ENCODE results near the gene UGGT1. TPM values are rescaled to one million over a fixed set of nuclear protein-coding genes. Genes with fewer than 3 reads are reported as not detected.

The UGGT1 gene
- total and polyA plus RNA-seq, 9 of the 15 experiments (the other 6 are each of a cell fraction or from before 2014, with no cell fraction given): 5.1 to 56.4 (median 37.9) TPM

DNA sequence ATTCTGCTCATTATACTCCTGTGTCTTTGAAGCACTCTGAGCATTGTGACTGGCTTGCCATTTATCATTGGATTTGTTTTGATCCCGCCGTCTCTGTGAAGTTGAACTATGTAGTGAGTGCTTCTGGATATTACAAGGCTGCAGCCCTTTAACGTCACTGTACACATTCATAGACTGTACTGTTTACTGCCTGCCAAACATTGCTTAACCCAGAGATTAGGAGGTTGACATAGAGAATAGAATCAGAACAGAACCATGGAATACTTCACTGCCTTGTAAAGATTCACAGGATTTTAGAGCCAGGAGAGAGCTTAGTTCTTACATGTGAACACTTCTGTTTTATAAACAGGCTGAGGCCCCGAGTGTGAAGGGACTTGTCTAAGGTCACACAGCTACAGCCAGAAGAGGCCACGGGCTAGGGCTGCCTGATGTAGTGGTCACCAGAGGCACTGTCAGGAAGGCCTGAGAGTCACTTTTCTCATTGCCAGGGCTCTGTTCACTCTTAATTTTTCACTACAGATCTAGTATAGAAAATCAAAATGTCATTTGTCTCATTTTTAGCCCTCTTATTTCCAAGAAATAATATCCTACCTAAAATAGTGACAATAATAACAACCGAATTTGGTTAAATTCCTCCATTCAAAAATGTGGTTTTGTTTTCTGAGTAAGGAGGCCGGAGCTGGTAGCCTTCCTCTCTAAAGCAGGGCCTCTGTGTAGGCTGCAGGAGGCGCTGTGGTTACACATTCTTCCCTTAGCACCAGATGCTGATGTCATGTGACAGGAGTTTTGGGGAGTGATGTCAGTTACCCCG, 87.9 kb downstream of the UGGT1 start (continued):
- TF ChIP-seq, protein P1, sequence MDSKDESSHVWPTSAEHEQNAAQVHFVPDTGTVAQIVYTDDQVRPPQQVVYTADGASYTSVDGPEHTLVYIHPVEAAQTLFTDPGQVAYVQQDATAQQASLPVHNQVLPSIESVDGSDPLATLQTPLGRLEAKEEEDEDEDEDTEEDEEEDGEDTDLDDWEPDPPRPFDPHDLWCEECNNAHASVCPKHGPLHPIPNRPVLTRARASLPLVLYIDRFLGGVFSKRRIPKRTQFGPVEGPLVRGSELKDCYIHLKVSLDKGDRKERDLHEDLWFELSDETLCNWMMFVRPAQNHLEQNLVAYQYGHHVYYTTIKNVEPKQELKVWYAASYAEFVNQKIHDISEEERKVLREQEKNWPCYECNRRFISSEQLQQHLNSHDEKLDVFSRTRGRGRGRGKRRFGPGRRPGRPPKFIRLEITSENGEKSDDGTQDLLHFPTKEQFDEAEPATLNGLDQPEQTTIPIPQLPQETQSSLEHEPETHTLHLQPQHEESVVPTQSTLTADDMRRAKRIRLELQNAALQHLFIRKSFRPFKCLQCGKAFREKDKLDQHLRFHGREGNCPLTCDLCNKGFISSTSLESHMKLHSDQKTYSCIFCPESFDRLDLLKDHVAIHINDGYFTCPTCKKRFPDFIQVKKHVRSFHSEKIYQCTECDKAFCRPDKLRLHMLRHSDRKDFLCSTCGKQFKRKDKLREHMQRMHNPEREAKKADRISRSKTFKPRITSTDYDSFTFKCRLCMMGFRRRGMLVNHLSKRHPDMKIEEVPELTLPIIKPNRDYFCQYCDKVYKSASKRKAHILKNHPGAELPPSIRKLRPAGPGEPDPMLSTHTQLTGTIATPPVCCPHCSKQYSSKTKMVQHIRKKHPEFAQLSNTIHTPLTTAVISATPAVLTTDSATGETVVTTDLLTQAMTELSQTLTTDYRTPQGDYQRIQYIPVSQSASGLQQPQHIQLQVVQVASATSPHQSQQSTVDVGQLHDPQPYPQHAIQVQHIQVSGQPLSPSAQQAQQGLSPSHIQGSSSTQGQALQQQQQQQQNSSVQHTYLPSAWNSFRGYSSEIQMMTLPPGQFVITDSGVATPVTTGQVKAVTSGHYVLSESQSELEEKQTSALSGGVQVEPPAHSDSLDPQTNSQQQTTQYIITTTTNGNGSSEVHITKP (IDR thresholded peaks at IDR 0.05; ENCODE audit: partially characterized antibody): no peak
- TF ChIP-seq TGIF2 (CRISPR knock-in tag; IDR thresholded peaks at IDR 0.05): no peak
- TF ChIP-seq TAL1 (IDR thresholded peaks at IDR 0.05): no peak
- TF ChIP-seq, protein P2, sequence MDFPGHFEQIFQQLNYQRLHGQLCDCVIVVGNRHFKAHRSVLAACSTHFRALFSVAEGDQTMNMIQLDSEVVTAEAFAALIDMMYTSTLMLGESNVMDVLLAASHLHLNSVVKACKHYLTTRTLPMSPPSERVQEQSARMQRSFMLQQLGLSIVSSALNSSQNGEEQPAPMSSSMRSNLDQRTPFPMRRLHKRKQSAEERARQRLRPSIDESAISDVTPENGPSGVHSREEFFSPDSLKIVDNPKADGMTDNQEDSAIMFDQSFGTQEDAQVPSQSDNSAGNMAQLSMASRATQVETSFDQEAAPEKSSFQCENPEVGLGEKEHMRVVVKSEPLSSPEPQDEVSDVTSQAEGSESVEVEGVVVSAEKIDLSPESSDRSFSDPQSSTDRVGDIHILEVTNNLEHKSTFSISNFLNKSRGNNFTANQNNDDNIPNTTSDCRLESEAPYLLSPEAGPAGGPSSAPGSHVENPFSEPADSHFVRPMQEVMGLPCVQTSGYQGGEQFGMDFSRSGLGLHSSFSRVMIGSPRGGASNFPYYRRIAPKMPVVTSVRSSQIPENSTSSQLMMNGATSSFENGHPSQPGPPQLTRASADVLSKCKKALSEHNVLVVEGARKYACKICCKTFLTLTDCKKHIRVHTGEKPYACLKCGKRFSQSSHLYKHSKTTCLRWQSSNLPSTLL (IDR thresholded peaks at IDR 0.05): no peak
- no peak for TF ChIP-seq PHF20 (IDR thresholded peaks at IDR 0.05; ENCODE audit: partially characterized antibody)
- no peak for TF ChIP-seq TBL1XR1 (IDR thresholded peaks at IDR 0.05; ENCODE audit: low read length in 2 of 2)
- no peak for TF ChIP-seq CREB1 (IDR thresholded peaks at IDR 0.05)
- TF ChIP-seq CREB1 (CRISPR knock-in tag; IDR thresholded peaks at IDR 0.05): no peak
- no peak for TF ChIP-seq JUNB (CRISPR knock-in tag; conservative IDR thresholded peaks at IDR 0.05)
- TF ChIP-seq CEBPZ (IDR thresholded peaks at IDR 0.05; ENCODE audit: borderline replicate concordance, low read depth, low read length): no peak
- TF ChIP-seq, protein P3, sequence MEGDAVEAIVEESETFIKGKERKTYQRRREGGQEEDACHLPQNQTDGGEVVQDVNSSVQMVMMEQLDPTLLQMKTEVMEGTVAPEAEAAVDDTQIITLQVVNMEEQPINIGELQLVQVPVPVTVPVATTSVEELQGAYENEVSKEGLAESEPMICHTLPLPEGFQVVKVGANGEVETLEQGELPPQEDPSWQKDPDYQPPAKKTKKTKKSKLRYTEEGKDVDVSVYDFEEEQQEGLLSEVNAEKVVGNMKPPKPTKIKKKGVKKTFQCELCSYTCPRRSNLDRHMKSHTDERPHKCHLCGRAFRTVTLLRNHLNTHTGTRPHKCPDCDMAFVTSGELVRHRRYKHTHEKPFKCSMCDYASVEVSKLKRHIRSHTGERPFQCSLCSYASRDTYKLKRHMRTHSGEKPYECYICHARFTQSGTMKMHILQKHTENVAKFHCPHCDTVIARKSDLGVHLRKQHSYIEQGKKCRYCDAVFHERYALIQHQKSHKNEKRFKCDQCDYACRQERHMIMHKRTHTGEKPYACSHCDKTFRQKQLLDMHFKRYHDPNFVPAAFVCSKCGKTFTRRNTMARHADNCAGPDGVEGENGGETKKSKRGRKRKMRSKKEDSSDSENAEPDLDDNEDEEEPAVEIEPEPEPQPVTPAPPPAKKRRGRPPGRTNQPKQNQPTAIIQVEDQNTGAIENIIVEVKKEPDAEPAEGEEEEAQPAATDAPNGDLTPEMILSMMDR (IDR thresholded peaks at IDR 0.05 in 2 of 3, conservative IDR thresholded peaks at IDR 0.05 in 1 of 3; ENCODE audit: insufficient read depth in 2 of 3, low read depth in 1 of 3, low read length in 3 of 3): peak; percentile 70 to 87 (median 86)
- TF ChIP-seq CTCFL (IDR thresholded peaks at IDR 0.05; ENCODE audit: borderline replicate concordance, insufficient read depth, low read depth, low read length, poor library complexity, severe bottlenecking): no peak
- no peak for TF ChIP-seq PCBP2 (IDR thresholded peaks at IDR 0.05; ENCODE audit: low read depth, low read length, poor library complexity, severe bottlenecking)
